IPS-NIHi7 (cell line): ENCODE measurements around the gene CHADL.

ENCODE experiments used
- DNase-seq: peaks from one replicate; pipeline ENCODE4 v3.0.0; 2012; ENCODE audit warnings: mixed read lengths; ENCODE audit errors: extremely low spot score

CHADL gene

DNA sequence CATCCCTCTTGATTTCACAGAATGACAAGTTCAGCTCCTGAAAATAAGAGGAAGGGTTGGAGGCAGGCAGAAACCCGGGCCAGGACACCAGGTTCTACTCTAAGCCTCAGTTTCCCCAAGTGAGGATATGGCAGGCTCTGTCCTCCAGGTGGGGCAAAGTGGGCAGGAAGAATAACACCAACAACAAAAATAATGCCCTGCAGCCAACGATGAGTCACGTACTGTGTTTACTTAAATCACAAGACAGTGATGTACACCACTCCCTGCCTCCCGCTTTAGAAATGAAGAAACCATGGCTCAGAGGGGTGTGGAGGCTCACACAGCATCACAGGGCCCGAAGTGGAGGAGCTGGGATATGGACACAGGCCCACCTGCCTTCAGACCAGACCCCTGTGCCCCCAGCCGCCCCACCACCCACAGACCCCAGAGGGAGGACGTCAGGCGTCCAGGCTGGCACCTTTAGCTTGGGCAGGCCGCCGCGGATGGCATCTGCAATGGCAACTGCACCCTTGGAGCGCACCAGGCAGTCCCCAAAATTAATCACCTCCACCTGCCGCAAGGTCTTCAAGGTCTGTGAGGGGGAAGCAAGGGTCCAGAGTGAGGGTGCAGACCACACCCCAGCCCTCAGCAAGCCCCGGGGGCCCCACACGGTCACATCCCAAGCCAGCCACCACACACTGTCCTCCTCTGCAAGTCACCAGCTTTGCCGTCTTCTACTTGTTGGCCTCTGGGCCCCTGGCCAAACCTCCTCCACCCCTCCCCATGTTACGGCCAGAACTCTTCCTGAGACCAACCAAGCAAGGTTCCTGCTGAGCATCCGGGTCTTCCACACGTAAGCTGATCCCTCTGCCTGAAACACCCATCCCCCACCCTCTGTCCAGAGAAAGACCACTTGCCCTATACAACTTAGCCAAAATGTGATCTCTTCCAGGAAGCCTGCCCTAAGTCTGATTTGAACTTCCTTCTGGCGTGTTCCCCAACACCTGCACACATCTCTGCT, 15.8 kb upstream of the CHADL start:
- peak; percentile 56 for DNase-seq

- no peak for DNase-seq
Measured at GRCh38 chr22:41254230-41254629, 13.5 kb upstream of the CHADL start.

- DNase-seq, result no peak
Measured at GRCh38 chr22:41252365-41252764, 11.6 kb upstream of the CHADL start.

DNA sequence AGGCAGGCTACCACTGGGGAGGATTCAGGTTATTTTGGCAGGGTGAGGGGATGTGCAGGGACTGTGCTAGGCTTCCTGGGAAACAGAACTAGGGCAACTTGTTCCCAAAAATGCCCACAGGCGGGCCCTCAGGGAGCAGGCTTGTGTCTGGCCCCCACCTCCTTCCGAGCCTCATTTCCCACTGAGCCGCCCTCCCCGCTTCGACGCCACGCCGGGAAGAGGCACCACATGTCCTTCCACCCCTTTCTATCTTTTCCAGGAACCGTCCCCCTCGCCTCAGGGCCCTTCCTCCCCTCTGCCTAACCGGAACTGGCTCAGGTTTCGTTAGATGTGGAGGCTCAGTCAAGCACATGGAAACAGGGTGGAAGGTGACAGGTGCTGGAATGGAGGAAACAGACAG, 9.4 kb upstream of the CHADL start:
- DNase-seq, result no peak

- DNase-seq, result no peak
Measured at GRCh38 chr22:41249442-41249841, 8.7 kb upstream of the CHADL start.

GRCh38 chr22:41248758-41249157, 8.0 kb upstream of the CHADL start:
- DNase-seq, result no peak

- DNase-seq, result no peak
Measured at GRCh38 chr22:41248314-41248713, 7.6 kb upstream of the CHADL start.

DNA sequence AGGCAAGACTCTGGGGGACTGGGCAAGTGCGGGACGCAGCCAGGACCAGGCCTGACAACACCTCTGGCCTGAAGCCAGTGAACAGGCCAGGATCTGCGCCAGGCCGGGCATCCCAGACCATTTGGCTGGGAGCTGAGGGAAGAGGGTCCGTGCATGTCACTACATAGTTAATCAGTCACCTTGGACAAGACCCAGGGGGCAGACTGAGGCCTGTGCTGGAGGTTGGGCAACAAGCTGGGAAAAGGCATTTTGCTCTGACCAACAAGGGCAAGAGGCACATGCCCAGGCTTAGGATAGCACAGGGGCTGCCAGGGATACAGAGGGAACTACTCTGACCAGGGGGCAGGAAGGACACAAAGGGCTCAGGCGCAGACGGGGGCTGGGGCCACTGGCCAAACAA, 7.0 kb upstream of the CHADL start:
- DNase-seq, result no peak

GRCh38 chr22:41245917-41246499, 5.3 kb upstream of the CHADL start:
- peak; percentile 82 for DNase-seq

GRCh38 chr22:41243361-41243760, 2.6 kb upstream of the CHADL start:
- no peak for DNase-seq

GRCh38 chr22:41242396-41243117, 1.8 kb upstream of the CHADL start:
- no peak for DNase-seq

DNA sequence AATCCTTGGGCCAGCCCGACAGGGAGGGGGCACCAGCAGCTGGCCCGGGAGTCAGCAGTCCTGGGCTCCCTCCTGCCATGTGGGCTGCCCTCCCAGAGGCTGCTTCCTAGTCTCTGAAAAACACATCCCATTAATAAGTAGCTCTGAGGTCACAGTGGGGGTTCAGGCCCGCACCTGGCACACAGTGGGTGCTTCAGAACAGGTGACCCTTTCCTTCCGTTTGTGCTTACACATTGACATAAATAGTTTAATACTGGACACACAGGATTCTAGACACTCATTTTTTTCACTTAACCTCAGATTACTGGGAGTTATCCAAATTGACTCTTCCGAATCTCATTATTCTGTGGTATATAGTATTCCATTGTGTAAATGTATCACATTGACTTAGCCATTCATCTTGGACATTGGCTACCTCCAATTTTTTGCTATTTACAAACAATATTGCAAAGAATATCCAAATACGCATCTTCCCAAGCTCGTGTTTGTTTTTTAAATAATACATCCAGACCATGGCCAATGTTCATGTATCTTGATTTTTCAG, 474 bp upstream of the CHADL start:
- DNase-seq, result no peak

- DNase-seq, result no peak
Measured at GRCh38 chr22:41239443-41240128, 1.1 kb downstream of the CHADL start.

GRCh38 chr22:41238570-41239442, 1.9 kb downstream of the CHADL start:
- DNase-seq, result no peak

GRCh38 chr22:41237707-41238569, 2.8 kb downstream of the CHADL start:
- DNase-seq, result peak; percentile 93

DNA sequence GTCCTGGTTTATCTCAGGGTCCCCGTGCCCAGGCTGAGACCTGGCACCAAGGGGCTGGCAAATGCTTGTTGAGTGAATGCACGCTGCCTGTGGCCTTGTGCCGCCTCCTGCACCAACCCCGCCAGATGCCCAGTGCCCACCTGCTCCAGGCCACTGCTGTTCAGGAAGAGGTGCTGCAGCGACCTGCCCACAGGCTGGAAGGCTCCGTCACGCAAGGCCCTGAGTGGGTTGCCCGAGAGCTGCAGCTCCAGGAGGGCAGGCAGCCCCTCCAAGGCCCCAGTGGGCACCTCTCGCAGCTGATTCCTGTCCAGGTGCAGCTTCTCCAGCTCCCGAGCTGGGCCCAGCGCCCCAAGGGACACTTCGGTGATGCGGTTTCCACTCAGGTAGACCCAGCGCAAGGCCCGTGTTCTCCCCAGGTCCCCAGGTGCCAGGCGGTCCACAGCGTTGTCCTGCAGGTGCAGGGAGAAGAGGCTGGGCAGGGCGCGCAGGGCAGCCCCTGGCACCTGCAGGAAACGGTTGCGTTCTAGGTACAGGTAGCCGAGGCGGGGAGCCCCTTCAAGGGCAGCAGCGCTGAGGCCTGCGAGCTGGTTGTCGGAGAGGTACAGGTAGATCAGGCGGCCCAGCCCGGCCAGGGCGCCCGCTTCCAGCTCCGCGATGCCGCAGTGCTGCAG, 3.6 kb downstream of the CHADL start:
- no peak for DNase-seq

- DNase-seq, result no peak
Measured at GRCh38 chr22:41234815-41235695, 5.7 kb downstream of the CHADL start.

- DNase-seq, result no peak
Measured at GRCh38 chr22:41231369-41231768, 9.4 kb downstream of the CHADL start.
